Activated T-helper 1 cell treated with anti-CD3 and anti-CD28 coated beads, Interleukin-12 subunit alpha, Interleukin-12 subunit beta, Interleukin-2, Interleukin-4 antibody, amounts not matched to agents 30 ng/mL and 10 ng/mL and 1 ng/mL, durations not matched to agents 14 hours and 24 hours and 36 hours (primary cell): ENCODE results near the gene CCDC9. TPM values are rescaled to one million over a fixed set of nuclear protein-coding genes. Genes with fewer than 3 reads are reported as not detected.
"Not testable (repeated sequence)": the region's sequence is repeated elsewhere in the genome, so short reads cannot be mapped to it uniquely, and the experiment has no call there.

Source experiments
- DNase-seq: peaks from one replicate; pipeline ENCODE4 v3.0.0; 2021; ENCODE audit warnings: low spot score
- H3K27ac Mint-ChIP-seq: one replicate; pipeline ENCODE4 v1.8.0; 2021; ENCODE audit warnings: mild to moderate bottlenecking, mixed read lengths
- H3K27me3 Mint-ChIP-seq: one replicate; pipeline ENCODE4 v1.8.0; 2022; ENCODE audit warnings: mild to moderate bottlenecking, moderate library complexity, mixed read lengths; ENCODE audit not compliant: insufficient read depth
- H3K36me3 Mint-ChIP-seq: one replicate; pipeline ENCODE4 v1.8.0; 2021; ENCODE audit warnings: low read depth, mixed read lengths
- H3K4me1 Mint-ChIP-seq: one replicate; pipeline ENCODE4 v1.8.0; 2021; ENCODE audit warnings: low read depth, mixed read lengths
- H3K4me3 Mint-ChIP-seq: one replicate; pipeline ENCODE4 v1.8.0; 2021; ENCODE audit warnings: mild to moderate bottlenecking, moderate library complexity, mixed read lengths
- H3K9me3 Mint-ChIP-seq: one replicate; pipeline ENCODE4 v1.8.0; 2021; ENCODE audit warnings: mixed read lengths
- intact Hi-C: fragments of 100-400 bp; cut with micrococcal nuclease; formaldehyde crosslinking; loops from one replicate; pipeline ENCODE4 v1.15.1; 2024
- total RNA-seq: library from RNA; stranded (reverse); gene quantifications from 2 replicates; pipeline ENCODE4 v1.2.3, GENCODE V29; 2022

CCDC9 gene
- total RNA-seq, 1 donor from 2014 or later = 39.2 TPM

DNA sequence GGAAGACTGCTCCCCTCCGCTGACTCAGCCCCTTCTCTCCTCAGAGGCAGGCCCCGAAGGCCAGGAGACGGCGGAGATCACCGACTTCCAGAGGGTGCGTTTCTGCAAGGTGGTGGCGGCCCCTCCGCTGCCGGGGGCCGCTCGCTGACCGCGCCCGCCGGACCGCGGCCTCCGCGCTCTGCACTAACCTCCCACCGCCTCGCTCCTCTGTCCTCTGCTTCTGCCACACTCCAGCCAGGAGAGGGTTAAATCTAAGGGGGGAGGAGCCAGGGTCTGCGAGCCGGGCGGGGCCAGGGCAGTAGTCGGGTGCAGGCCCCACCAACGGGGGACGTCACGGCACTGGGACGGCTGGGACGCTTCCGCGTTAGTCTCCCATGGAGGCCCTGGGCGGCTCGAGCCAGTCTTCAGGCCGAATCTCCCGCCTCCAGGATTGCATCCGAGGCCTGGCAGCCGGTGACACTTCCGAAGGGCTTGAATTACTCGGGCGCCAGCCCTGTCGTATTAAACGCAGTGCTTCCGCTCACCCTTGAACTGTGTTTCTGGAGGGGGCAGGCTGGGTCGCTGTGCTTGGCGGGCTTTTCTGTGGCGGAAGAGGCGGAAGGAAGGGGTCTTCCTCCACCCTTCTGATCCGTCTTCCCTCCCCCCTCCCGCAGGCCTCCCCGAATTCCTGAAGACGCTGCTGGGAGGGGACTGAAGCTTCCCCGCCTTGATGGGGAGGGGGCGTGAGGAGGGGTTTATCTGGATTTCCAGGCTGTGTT is 17.2 kb downstream of the CCDC9 start:
- intact Hi-C loops = loop anchor here (1.0 to 5.0 kb wide), 14 partner anchors 16 to 639 kb away; partner anchors contain the start of genes ARHGAP35, DHX34, KPTN and NAPA
- no peaks in the 10 kb centered on the region for H3K9me3 Mint-ChIP-seq
- no peaks in the 10 kb centered on the region for H3K27me3 Mint-ChIP-seq
- peak overlapping the region; percentile 92 for H3K4me3 Mint-ChIP-seq
- peaks cover 13% of the 10 kb centered on the region for H3K36me3 Mint-ChIP-seq
- peak overlapping the region; percentile 98 for H3K27ac Mint-ChIP-seq
- DNase-seq = peak; percentile 90
- peaks cover 29% of the 10 kb centered on the region for H3K4me1 Mint-ChIP-seq

DNA sequence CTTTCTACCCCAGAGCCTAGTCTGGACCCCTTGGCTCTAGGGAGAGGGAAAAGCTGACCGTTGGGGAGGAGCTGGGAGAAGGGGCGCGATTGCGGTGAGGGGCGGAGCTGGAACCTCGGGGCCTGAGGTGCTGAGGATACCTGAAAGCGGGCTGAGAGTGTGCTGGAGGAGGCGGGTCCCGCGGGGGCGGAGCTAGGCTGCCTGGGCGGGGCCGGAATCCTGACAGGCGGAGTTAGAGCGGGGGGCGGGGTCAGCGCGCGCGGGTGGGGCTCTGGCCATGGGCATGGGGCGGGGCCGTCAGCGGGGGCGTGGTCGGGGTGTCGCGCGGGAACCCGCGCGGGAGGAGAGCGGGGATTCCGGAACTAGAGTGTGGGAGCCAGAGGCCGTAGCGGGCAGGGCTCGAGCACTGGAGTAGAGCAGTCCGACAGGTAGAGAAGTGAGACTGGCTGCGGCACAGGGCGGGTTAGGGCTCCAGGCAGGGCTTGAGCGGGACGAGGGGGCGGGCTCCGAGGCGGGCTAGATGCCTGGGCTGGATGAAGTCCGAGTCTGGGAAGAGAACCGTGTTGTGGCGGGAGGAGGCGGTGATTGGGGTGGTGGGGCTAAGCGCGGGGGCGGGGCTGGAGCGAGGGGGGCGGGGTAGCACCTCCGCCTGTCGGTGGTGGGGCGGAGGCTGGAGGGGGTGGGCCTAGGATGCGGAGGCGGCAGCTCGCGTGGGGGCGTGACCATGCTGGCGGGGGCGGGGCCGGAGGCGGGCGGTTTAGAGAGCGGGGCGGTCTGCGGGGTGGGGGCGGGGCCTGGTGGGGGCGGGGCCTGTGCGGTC is 18.0 kb downstream of the CCDC9 start, which contains the start of gene INAFM1:
Gene INAFM1 (plus strand): TSS at position 815 of the 820 bp plus-strand sequence. CDS start 35 bp downstream, outside the sequence.
- DNase-seq = peak; percentile 96
- H3K27me3 Mint-ChIP-seq = no peaks in the 10 kb centered on the region
- H3K27ac Mint-ChIP-seq = peak within 1 kb of the TSS; percentile 98
- H3K4me1 Mint-ChIP-seq = peaks cover 29% of the 10 kb centered on the region
- H3K4me3 Mint-ChIP-seq = peak within 1 kb of the TSS; percentile 92
- intact Hi-C loops = loop anchor here (1.0 to 5.0 kb wide), 13 partner anchors 17 to 640 kb away; partner anchors contain the start of genes ARHGAP35, DHX34, KPTN and NAPA
- H3K36me3 Mint-ChIP-seq = peaks cover 10% of the 10 kb centered on the region
- no peaks in the 10 kb centered on the region for H3K9me3 Mint-ChIP-seq

DNA sequence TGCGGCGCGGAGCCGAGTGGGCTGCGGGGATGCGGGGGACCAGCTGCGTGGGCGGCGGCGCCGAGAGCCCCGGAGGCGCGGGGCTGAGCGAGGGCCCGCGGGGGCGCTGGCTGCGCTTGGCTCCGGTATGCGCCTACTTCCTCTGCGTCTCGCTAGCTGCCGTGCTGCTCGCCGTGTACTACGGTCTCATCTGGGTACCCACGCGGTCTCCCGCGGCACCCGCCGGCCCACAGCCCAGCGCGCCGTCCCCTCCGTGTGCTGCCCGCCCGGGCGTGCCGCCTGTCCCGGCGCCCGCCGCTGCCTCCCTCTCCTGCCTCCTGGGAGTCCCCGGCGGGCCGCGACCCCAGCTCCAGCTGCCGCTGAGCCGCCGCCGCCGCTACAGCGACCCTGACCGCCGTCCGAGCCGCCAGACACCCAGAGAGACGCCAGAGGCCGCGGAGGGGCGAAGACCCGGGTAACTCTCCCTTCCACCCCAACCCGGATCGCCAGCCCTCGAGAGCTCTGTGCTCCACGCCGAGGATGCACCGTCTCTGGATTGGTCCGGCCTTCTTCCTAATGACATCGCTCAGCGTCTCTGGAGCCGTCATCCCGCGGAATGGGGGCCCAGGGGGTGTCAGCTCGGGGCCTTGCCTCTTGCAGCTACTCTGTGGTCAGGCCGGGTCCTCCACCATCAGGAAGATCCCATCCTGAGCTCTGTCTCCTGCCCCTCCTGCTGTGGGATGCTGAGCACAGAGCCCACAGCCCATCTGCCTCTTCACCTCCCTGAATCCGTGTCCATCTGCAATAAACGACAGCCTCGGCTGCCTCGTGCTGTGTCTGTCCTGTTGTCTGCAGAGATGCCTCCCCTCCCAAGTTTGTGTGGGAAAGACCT is 18.8 kb downstream of the CCDC9 start:
- DNase-seq = no peak

DNA sequence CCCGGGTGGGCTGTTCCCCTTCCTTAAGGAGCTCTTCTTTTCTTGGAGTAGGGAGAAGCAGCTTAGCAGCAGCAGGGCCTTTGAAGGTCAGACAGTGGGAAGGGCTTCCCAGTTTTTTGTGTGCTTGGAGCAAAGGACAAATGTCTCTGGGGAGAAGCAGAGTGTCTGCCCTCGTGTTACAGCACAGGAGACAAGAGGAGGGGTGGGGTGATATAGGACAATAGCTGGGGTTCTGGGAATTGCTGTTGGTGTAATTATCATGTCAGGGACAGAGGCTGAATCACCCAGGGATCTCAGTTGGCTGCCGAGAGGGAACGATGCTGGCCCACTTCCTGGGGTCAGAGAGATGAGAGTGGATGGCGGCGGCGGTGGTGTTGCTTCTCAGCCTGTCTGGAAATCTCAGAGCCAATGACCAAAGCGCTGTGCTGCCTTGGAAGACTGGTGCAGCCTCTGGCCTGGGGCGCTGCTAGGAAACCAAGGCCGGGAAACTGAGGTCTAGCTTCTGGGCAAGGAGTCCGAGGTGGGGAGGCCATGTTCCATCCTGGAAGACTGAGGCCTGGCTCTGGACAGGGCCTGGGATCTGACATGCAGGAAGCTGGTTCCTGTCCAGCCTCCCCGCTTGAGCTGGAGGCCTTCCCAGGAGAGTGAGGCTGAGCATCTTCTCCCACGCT is 19.6 kb downstream of the CCDC9 start:
- Mint-ChIP-seq H3K4me3 (peak overlapping the region; percentile 88), H3K27me3 (no peaks in the 10 kb centered on the region), H3K27ac (peak overlapping the region; percentile 81), H3K36me3 (peaks cover 8% of the 10 kb centered on the region), H3K4me1 (peaks cover 29% of the 10 kb centered on the region), H3K9me3 (no peaks in the 10 kb centered on the region)
- intact Hi-C loops = no loop called here
- no peak for DNase-seq

More for the DNA sequence above, 18.8 kb downstream of the CCDC9 start:
- peaks cover 13% of the 10 kb centered on the region for H3K36me3 Mint-ChIP-seq
- H3K4me3 Mint-ChIP-seq = peak overlapping the region; percentile 88
- intact Hi-C loops = loop anchor here (1.0 to 5.0 kb wide), 13 partner anchors 18 to 641 kb away; partner anchors contain the start of genes ARHGAP35, DHX34, KPTN and NAPA
- H3K27ac Mint-ChIP-seq = peak overlapping the region; percentile 81
- H3K4me1 Mint-ChIP-seq = peaks cover 29% of the 10 kb centered on the region
- H3K9me3 Mint-ChIP-seq = no peaks in the 10 kb centered on the region
- no peaks in the 10 kb centered on the region for H3K27me3 Mint-ChIP-seq

DNA sequence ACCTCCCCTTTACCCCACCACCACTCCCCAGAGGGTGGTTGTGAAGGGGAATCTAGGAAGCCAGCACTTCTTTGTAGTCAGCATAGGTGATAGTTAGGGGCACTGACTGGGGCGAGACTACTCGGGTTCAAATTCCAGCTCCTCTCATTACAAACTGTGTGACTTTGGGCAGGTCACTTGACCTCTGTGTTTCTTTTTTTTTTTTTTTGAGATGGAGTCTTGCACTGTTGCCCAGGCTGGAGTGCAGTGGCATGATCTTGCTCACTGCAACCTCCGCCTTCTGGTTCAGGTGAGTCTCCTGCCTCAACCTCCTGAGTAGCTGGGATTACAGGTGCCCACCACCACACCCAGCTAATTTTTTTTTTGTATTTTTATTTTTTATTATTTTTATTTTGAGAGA is 20.2 kb downstream of the CCDC9 start:
- H3K4me3 Mint-ChIP-seq, H3K27ac Mint-ChIP-seq, intact Hi-C loops, H3K27me3 Mint-ChIP-seq, H3K36me3 Mint-ChIP-seq, H3K9me3 Mint-ChIP-seq, DNase-seq: not testable (repeated sequence)
- H3K4me1 Mint-ChIP-seq = peaks cover 29% of the 10 kb centered on the region

DNA sequence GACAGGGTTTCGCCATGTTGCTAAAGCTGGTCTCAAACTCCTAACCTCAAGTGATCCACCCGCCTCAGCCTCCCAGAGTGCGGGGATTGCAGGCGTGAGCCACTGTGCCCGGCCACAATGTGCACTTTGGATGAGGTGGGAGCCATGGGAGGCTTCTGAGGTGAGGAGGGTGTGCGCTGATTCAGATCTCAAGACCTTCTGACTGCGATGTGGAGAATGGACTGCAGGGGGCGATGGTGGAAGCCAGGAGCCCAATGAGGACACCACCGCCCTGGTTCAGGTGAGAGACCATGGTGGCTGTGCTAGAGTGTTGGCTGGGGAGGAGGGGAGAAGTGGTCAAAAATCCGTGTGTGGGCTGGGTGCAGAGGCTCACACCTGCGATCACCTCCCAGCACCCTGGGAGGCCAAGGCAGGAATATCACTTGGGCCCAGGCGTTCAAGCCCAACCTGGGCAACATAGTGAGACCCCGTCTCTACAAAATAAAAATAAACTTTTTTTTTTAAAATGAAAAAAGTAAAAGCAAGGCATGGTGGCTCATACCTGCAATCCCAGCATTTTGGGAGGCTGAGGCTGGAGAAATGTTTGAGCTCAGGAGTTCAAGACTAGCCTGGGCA is 24.0 kb downstream of the CCDC9 start:
- H3K4me3 Mint-ChIP-seq = no peak overlapping the region
- DNase-seq = peak; percentile 47
- peaks cover 3% of the 10 kb centered on the region for H3K36me3 Mint-ChIP-seq
- H3K27me3 Mint-ChIP-seq = no peaks in the 10 kb centered on the region
- no peak overlapping the region for H3K27ac Mint-ChIP-seq
- intact Hi-C loops = no loop called here
- peaks cover 17% of the 10 kb centered on the region for H3K4me1 Mint-ChIP-seq
- H3K9me3 Mint-ChIP-seq = no peaks in the 10 kb centered on the region

DNA sequence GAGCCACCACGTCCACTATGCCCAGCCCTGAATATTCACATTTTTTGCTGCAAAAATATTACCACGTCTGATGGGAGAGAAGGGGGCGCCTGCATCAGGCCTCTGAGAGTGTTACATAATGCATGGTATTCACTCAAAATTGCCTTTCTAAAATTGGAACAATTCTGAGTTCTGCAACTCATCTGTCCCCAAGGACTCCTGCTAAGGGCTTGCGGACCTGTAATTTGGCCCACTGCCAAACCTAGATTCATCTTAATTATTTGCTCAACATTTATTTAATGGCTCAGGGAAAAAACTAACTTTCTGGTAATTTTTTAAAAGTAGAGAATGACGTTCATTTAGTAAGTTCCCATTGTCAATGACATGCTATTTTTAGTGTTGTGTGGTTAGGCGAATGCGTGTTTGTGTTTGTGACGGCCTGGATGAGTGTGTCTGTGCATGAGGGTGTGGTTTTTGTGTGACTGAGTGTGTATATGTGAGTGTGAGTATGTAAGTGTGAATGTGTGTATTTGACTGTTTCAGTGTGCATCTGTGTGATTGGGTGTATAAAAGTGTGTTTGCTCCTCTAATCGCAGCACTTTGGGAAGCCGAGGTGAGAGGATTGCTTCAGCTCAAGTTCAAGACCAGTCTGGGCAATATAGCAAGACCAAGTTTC is 27.2 kb downstream of the CCDC9 start:
- no peaks in the 10 kb centered on the region for H3K9me3 Mint-ChIP-seq
- no peak overlapping the region for H3K27ac Mint-ChIP-seq
- DNase-seq = no peak
- H3K4me3 Mint-ChIP-seq = no peak overlapping the region
- intact Hi-C loops = loop anchor here (1.0 kb wide), 1 partner anchor 108 kb away; no protein-coding TSS in a partner anchor
- H3K27me3 Mint-ChIP-seq = no peaks in the 10 kb centered on the region
- H3K36me3 Mint-ChIP-seq = peaks cover 3% of the 10 kb centered on the region
- H3K4me1 Mint-ChIP-seq = peaks cover 11% of the 10 kb centered on the region

DNA sequence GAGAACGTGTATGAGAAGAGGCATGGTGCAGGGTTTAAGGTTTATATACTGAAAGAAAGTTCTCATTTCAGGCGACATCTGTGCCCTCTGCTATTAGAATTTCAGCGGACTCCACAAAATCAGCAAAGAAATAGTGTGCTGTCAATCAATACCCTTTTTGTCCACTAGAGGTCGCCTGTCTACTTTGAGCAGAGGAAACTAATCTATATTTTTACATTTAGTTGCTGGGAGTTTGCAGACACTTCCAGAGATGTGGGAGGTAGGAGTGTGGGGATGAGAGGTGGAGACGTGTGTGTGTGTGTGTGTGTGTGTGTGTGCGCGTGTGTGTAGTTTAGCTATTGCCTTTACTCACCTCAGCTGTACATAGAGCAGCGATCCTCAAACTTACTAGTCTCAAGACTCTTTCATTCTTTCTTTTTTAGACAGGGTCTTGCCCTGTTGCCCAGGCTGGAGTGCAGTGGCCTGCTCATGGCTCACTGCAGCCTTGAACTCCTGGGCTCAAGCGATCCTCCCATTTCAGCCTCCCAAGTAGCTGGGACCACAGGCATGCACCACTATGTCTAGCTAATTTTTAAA is 28.1 kb downstream of the CCDC9 start:
- H3K4me1 Mint-ChIP-seq = peaks cover 13% of the 10 kb centered on the region
- H3K4me3 Mint-ChIP-seq = no peak overlapping the region
- H3K9me3 Mint-ChIP-seq = no peaks in the 10 kb centered on the region
- H3K27me3 Mint-ChIP-seq = no peaks in the 10 kb centered on the region
- H3K36me3 Mint-ChIP-seq = peaks cover 3% of the 10 kb centered on the region
- H3K27ac Mint-ChIP-seq = no peak overlapping the region
- peak; percentile 30 for DNase-seq
- intact Hi-C loops = loop anchor here (1.0 kb wide), 1 partner anchor 107 kb away; no protein-coding TSS in a partner anchor

DNA sequence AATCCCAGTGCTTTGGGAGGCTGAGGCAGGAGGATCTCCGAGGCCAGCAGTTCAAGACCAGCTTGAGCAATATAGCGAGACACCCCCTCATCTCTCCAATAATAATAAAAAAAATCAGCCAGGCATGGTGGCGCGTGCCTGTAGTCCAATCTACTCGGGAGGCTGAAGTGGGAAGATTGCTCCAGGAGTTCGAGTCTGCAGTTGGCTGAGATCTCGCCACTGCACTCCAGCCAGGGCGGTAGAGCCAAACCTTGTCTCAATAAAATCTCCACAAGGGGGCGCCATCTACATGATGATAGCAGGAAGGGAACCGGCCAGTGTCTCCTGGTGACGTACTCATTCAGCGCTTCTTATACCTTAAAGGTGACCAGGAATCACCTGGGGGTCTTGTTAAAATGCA is 39.7 kb downstream of the CCDC9 start:
- Mint-ChIP-seq H3K36me3 (no peaks in the 10 kb centered on the region), H3K4me1 (peaks cover 5% of the 10 kb centered on the region), H3K27me3 (no peaks in the 10 kb centered on the region), H3K4me3 (no peak overlapping the region), H3K9me3 (no peaks in the 10 kb centered on the region), H3K27ac (no peak overlapping the region)
- DNase-seq = peak; percentile 68
- intact Hi-C loops = loop anchor here (1.0 to 2.0 kb wide), 4 partner anchors 9 to 411 kb away; no protein-coding TSS in a partner anchor

DNA sequence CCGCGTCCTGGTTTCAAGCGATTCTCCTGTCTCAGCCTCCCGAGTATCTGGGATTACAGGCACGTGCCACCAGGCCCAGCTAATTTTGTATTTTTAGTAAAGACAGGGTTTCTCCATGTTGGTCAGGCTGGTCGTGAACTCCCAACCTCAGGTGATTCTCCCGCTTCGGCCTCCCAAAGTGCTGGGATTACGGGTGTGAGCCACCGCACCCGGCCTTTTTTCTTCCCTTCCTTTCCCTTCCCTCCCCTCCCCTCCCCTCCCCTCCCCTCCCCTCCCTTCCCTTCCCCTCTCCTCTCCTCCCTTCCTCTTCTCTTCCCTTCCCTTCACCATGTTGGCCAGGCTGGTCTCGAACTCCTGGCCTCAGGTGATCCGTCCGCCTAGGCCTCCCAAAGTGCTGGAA is 44.5 kb downstream of the CCDC9 start:
- H3K9me3 Mint-ChIP-seq, H3K27ac Mint-ChIP-seq, H3K27me3 Mint-ChIP-seq, intact Hi-C loops, DNase-seq, H3K36me3 Mint-ChIP-seq, H3K4me1 Mint-ChIP-seq, H3K4me3 Mint-ChIP-seq: not testable (repeated sequence)

DNA sequence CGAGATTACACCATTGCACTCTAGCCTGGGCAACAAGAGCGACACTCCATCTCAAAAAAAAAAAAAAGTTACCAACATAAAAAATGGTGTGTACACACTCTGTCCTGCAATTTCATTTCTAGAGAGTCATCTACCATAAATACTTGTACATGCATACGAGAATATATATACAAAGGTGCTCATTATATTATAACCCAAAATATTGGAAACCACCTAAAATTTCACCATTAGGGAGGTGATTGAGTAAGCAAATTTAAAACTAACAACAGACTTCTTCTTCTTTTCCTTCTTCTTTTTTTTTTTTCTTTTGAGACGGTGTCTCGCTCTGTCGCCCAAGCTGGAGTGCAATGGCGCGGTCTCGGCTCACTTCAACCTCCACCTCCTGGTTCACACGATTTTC is 45.9 kb downstream of the CCDC9 start:
- Mint-ChIP-seq H3K27me3 (peaks cover 5% of the 10 kb centered on the region), H3K36me3 (no peaks in the 10 kb centered on the region), H3K4me1 (peaks cover 3% of the 10 kb centered on the region), H3K9me3 (no peaks in the 10 kb centered on the region), H3K4me3 (no peak overlapping the region), H3K27ac (no peak overlapping the region)
- DNase-seq = no peak
- intact Hi-C loops = no loop called here
